Dedifferentiated amniotic fluid mesenchymal stem cell (primary cell): ENCODE measurements around the gene CLDN16.

ENCODE experiments used
- DNase-seq: peaks from one replicate; pipeline ENCODE4 v3.0.0-alpha.2; 2016; ENCODE audit errors: extremely low spot score

CLDN16 gene, protein sequence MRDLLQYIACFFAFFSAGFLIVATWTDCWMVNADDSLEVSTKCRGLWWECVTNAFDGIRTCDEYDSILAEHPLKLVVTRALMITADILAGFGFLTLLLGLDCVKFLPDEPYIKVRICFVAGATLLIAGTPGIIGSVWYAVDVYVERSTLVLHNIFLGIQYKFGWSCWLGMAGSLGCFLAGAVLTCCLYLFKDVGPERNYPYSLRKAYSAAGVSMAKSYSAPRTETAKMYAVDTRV

DNA sequence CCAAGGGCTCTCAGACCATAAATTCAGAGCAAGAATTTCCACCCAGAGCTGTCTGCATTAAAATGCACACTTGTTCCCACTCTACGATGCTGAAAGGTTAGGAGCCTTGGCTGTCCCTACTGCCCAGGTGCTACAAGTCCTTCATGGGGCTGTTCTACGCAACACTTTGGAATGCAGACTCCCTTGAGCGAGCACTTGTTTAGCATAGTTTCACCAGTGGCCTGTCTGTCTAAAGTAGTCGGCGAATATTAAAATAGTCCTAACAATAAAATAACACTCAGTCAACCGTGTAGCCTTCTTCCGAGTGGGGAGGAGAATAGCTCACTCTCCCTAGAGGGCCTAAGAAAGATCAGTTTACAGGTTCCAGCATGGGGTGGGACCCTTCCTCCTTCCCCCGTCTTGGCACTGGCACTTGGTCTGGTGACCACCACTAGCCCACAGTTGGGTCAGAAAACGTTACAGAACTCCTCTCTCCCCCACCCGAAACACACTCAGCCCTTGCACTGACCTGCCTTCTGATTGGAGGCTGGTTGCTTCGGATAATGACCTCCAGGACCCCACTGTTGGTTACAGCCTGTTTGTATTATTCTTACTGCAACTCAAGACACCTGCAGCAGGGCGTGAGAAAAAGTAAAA lies at the start of gene CLDN16:
Gene CLDN16 (plus strand): TSS at position 586 of the 636 bp plus-strand sequence. CDS start 167 bp downstream, outside the sequence.
- DNase-seq = no peak

DNA sequence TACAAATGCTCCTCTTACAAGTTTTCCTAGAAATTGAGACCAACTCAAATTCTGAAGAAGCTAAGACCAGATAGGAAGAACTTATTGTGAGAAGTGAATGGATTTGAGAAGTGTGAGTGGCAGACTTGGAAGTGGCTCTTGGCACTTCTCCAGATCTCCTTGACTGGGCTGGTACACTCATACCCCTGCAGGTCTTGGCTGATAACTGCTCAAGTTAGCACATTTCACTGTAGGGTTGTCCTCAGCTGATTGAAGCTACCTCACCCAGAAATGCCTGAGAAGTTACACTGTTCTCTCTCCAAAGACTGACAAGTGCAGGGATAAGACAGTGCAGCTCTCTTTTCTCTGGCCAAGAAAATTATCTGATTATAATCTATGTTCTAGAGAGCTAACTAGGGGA lies 49.2 kb upstream of the CLDN16 start:
- no peak for DNase-seq

DNA sequence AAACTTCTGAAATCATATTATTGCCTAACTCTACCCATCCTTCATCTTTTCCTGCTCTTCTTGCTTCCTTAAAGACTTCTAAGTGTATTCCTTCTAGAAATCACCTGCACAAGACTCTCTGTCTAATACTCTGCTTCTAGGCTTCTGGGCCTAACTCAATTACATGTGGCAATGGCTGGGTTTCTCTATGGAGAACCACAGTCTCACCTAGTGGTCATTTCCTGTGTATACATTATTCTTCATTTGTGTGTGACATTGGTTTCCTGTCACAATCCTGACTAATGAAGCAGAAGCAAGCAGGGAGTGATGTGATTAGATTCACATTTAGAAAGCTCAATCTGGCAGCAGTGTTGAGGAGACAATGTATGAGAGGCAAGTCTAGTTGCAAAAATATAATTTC lies 48.8 kb upstream of the CLDN16 start:
- DNase-seq = no peak

DNA sequence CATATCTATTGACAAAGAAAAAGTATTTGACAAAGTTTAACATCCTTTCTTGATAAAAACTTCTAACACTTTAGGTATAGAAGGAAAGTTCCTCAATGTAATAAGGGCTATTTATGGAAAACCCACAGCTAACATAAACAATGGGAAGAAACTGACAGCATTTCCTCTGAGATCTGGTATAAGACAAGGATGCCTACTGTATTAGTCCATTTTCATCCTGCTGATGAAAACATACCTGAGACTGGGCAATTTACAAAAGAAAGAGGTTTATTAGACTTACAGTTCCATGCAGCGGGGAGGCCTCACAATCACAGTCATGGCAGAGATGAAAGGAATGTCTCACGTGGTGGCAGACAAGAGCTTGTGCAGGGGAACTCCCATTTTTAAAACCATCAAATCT lies 47.9 kb upstream of the CLDN16 start:
- no peak for DNase-seq

DNA sequence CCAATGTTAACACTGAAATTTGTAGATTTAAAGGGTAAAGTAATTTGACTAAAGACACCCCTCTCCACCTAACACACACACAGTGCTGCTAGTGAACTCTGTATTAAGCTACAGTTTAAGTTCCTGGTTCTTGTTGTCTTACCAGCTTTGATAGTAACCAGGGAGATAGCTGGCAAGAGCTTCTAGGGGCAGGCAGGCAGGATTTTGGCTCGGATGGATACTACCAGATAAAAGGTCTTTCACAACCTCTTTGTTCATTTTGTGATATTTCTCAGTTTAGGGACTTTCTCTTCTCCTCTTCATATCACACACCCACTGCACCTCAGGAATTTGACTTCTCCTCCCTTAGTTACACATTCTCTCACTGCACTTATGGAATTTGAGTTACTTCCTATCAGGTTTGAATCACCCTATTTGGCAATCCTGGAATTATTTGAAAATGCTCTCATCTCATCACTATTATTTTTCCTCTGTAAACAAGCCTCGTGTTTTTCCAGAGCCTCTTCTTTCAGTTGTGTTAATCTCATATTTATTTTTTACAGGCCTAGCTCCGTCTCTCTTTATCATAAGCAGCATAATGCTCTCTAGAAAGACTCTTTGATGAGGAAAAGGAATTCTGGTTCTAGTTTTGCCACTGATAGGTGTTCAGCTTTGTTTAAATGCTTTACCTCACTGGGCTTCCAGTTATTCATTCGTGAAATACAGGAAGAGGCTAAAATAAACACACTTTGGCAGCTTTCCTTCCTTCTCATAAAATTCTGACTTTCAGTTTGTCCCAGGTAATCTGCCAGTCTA lies 42.7 kb upstream of the CLDN16 start:
- DNase-seq = peak; percentile 91

DNA sequence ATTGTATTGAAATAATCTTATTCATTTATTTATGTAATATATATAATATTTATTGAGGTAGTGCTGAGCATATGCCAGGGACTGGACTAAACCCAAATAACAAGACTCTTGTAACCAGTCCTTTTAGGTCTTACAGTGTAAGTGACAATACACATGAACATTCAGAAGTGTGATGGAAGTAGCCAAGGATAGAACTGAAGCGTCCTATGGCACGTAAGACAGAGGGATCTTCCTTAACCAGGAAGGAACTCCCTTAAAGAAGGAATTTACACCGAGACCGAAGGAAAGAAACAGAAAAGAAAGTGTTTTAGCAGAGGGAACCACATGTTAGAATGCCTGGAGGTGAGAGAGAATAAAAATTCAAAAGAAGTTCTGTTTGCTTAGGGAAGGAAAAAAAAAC lies 42.1 kb upstream of the CLDN16 start:
- no peak for DNase-seq

DNA sequence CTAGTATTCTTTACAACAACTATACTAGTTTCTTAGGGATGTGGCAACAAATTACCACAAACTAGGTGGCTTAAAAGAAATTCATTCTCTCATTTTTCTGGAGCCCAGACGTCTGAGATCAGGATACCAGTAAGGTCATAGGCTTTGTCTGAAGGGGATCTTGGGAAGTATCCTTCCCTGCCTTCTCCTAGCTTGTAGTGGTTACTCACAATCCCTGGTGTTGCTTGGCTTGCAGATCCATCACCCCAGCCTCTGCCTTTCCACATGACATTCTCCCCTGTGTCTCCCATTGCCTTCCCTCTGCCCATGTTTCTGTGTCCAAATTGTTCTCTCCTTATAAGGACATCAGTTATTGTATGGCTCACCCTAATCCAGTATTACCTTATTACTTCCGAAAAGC lies 41.4 kb upstream of the CLDN16 start:
- no peak for DNase-seq

DNA sequence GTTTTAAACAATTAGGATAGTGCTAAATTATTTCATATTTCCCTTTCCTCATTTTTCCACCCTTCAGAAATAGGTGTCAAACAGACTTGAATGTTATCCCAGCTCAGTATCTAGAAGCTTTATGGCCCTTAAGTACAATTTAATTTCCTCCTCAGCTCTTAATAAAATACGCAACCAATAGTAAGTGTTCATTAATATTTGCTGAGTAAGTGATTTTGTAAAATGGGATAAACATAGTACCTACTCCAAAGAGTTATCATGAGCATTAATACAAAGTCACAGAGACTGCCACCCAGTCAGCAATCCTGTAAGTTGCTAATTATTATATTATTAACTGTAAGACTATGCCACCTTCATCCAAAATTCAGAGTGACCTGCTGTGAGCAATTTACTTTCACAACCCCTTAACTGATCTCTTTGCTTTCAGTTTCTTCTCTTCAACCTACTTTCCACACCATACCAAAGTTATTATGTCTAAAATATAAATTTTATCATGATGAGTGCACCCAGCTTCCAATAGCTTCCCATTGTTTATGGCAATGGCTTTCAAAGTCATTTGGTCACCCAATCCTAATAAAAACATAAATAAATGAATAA lies 35.0 kb upstream of the CLDN16 start:
- DNase-seq = no peak

DNA sequence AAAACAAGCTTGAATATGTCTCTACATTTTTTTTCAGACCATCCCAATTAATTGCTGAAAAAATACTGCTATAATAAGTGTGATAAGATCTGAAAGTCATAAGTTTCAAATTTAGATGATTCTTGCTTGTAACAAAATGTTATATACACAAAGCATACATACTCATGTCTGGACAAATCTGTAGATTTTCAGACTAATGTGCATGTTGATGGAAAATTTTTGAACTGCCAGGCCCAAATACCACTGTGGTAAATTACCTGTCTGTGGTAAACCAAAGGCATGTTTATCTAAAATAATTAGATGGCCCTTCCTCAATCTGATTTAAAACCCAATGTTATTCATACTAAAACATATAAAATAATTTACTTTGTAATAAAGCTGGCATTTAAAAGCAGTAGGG lies 31.7 kb upstream of the CLDN16 start:
- DNase-seq = no peak

DNA sequence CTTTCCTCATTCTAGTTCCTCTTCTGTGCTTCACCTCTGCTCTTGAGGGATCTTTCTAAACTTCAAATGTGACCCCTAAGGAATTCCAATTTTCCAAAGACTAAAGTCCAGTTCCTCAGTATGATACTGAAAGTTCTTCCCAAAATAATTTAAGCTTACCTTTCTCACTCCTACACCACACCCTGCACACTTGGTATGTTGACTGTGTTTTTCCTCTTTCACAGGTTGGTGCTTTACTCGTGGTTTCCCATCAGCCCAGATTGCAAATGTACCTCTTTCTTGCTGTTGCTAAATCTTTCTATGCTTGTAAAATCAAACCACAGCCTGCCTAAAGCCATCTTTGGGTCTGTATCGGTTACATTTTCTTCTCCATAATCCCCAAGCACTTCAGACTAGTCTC lies 30.5 kb upstream of the CLDN16 start:
- DNase-seq = no peak

DNA sequence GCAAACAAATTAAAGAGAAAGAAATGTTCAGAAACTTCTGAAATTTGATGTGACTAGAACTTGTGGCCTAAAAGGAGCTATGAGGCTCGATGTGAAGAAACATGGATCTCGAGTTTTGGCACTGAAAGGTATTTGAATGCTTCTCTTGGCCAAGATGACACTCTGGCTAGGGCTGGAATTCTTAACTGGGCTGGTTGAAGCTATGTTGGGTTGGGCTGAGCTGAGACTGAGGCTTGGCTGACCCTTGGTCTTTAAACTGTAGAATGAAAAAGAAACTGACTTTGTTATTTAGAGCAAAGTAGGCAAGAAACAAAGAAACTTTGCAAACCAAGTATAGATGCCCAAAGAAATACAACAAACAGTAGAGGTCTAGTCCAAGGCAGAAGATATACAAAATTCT lies 28.1 kb upstream of the CLDN16 start:
- no peak for DNase-seq

DNA sequence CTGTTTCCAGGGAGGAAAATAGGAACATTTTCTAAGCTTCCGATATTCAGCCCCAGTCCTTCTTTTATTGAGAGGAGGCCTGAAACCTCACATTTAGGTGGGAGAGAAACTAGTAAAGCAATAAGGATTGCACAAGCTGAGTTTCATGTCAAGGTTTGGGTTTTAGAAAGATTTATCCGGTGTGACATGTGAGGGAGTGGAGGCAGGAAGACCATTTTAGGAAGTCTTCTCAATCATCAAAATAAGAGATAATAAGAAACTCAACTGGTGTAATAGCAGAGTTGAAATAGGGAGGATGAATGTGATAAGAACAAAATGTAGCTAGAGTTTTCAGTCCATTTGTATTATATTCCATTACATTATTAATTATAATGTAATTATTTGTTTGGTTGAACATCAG lies 27.7 kb upstream of the CLDN16 start:
- no peak for DNase-seq

DNA sequence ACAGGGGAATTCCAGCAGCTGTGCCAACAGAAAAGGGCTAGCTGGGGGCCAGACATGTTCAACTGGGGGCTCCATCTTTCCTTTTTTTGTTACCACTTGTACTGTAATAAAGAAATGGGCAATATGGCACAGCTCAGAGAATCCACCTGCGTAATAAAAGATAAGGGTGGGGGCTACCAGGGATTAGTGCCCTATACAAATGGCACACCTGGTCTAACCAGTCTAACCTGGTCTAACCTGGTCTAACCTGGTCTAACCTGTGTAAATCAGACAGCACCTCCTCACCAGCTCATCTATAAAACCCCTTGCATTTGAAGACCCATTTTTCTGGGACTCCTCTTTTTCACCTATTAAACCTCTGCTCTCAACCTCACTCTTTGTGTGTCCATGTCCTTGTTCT lies 26.2 kb upstream of the CLDN16 start:
- DNase-seq = no peak

DNA sequence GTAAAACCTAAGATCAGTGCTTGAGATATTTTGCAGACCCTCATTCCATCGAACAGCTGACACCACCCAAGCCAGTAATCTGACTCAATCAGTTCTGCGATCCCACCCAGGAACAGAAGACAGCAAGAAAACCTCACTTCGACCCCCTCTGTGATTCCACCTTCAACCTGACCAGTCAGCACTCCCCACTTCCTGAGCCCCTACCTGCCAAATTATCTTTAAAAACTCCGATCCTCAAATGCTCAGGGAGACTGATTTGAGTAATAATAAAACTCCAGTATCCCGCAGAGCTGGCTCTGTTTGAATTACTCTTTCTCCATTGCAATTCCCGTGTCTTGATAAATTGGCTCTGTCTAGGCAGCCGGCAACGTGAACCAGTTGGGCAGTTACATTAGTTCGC lies 25.7 kb upstream of the CLDN16 start:
- no peak for DNase-seq

DNA sequence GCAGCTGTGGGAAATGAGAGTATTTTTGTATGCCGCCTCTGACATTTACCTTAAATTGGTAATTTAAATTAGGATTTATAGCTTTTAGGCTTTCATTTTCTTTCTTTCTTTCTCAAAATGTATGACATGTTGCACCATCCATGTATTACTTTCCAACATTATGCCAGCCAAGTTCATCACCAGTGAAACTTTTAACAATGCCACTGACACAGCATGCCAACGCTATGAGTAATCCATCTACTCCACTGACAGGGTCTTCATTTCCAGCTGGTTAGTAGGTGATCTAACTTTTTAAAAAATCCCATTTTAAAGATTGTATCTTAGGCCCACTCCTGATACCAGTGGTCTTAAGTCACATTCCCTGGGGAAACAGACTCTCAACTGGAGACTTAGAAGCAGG lies 21.8 kb upstream of the CLDN16 start:
- no peak for DNase-seq

DNA sequence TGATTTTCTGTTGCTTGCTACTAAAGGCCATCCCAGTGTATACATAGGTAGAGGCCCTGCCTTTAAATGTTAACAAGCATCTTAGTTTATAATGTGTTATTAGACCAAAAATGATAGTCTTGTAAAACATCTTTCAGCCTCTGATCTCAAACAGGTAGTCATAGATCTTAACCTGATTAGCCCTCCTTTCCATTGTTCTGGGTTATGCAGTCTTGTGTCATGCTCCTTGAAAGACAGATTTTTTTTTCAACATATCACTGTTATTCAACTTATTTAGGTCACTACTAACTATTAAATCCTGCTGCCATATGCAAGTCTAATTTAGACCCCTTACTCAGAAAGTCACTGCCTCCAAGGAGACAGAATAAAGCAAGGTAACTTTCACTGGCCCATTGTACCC lies 19.1 kb upstream of the CLDN16 start:
- no peak for DNase-seq

DNA sequence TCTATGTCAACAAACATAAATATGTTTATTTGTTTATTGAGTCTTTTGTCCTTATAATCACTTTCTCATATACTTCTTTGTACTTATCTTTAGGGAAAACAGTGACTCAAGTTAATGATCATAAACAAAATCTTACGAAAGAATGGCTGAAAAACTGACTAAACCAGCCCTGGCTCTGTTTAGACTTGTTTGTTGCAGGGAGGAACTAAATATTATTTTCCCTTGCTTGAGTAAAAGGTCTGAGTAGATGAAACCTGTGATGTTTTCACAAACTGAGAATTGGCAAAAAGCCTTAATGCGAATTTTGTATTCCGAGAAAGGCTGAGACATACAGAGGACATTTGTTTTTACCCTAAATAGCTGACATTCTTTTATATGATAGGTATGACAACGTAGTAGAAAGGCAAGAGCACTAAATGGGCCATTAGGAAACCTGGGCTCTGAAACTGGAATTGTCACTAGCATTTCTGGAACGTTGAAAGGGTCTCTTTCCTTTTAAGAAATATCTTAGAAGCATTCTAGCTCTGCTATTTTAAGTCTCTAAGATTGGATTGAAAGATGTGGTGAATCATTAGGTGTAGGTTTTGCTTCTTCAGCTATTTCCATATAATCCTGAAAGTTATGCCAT lies 18.2 kb upstream of the CLDN16 start:
- no peak for DNase-seq

DNA sequence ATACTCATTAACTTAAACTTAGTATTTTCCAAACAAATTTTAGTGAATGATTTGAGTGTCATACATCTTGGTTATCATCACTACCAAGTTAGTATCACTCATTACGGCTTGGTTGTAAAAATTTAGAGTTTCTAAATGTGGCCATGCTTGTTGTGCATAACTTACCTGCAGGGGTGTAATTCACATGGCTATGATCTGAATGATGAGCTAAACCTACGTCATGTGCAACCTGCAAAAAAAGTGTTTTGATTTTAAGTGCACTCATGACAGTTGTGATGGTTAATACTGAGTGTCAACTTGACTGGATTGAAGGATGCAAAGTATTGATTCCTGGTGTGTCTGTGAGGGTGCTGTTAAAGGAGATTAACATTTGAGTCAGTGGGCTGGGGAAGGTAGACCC lies 17.6 kb upstream of the CLDN16 start:
- no peak for DNase-seq

DNA sequence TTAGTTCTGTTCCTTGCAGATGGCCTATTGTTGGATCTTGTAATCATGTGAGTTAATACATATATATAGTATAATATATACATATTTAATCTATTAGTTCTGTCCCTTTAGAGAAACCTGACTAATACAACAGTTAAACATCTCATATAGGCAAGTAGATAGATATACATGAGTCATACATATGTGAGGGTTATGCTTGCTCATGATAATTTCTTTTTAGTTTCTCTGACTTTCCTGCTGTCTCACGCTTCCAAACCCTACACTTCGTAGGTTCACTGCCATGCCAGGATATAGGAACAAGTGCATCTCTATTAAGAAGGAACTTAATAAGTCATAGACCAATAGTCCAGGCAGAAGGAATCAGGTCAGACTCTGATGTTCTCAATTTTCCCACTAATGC lies 16.8 kb upstream of the CLDN16 start:
- DNase-seq = no peak

DNA sequence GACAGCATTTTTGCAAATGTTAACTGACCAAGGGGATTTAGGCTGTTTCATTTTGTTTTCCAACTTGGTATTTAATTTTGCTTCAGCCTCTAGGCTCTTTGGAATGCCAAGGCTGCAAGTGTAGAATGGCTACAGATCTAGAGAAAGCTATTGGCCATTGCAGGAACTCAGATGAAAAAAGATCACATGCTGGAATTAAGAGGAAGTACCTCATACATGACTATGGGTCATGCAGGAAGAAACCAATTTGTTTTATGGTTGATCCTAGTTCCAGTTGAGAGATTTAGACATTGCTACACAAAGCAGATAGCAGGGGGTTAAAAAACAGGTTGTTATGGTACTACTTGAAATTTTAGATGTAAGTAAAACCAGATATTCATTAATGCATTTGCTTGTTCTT lies 12.7 kb upstream of the CLDN16 start:
- DNase-seq = no peak

DNA sequence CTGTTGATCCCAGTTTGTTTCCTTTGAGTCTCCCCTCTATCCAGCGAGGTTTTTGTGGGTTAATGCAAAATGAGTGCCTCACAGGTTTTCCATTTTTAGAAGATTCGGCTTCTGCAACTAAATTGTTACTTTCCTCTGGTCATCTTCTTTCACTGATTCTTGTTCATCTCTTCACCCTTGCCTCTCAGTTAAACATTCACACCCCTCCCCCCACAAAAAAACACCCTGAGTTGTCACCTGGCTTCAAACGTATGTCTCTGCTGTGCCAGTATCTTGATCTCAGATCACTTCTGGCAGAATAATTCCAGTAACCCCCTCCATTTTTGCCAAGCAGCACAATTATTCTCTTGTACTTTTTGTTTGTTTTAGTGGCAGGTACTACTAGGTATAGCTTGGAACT lies 12.3 kb upstream of the CLDN16 start:
- no peak for DNase-seq

DNA sequence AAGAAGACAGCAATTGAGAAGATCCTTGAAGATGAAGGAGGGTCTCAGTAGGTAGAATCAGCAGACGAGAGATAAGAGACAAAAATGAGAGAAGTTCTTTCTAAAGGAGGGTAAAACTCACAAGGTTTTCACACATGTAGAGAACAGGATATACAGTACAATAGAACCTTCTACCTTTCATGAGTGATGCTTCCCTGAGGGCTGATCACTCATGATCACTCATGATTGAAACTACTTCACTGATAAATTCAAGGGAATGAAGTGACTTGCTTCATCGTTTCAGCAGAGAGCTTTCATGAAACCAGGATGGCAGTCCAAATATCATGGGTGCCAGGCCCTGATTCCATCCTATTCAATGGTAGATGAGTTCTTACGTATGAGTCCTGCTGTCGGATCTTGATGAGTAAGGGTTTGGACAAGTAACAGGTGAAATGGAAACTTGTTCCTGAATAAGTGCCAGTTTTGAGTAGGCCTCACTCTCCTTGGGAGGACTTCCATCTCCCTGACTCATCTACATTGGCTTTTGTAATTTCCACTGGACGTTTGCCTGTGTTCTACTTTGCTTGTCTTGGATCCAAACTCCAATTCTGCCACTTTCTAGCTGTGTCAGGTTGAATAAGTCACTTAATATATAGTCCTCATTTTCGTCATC lies 9.6 kb upstream of the CLDN16 start:
- DNase-seq = peak; percentile 45
